ENCODE measurements around the gene SNN.

- TF ChIP-seq CBX5 (IDR thresholded peaks at IDR 0.05; ENCODE audit: low read depth, low read length), result no peak
- no peak for TF ChIP-seq NRF1 (IDR thresholded peaks at IDR 0.05; ENCODE audit: low read depth, low read length)
- no peak for TF ChIP-seq CTCF (IDR thresholded peaks at IDR 0.05; ENCODE audit: control extremely low read depth in 1 of 3, insufficient read depth in 1 of 3, low read depth in 1 of 3, low read length in 3 of 3)
- TF ChIP-seq YY1 (IDR thresholded peaks at IDR 0.05; ENCODE audit: low read depth, low read length), result no peak
Measured at GRCh38 chr16:11696266-11697012, 28.2 kb downstream of the SNN start.
